SU-DHL-6 (cell line): ENCODE results near the gene PFN4.

ENCODE experiments used
- CTCF ChIP-seq: fragments of 200-600 bp; sonication (generic); IDR thresholded peaks from one replicate; pipeline ENCODE4 v1.5.1; 2017; ENCODE audit warnings: antibody characterized with exemption, mild to moderate bottlenecking, low read length, moderate library complexity; ENCODE audit not compliant: insufficient read depth, poor library complexity, severe bottlenecking
- EZH2phosphoT487 ChIP-seq: fragments of 200-600 bp; sonication (generic), shearing (Covaris generic); conservative IDR thresholded peaks from 2 replicates; pipeline ENCODE4 v1.6.1; 2018; ENCODE audit warnings: mild to moderate bottlenecking, antibody characterized with exemption, low read length, moderate library complexity, mixed read lengths

DNA sequence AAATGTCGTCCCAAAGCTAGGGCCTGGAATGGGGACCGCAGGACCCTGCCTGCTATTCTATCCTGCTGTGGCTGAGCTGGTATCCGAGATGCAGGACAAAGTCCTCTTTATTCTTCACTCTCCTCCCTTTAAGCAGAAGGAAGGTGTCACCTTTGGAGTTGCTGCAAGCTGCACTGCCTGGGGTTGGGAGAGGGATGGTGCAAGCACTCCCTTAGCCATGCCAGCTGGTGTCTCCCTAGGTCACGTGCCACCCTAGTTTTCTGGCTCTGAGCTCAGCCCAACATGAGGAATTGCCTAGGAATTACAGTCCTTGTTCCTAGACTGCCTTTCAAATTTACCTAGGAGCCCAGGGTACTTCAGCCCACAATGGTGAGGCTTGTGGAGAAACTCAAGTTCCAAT lies 30.3 kb upstream of the PFN4 start:
- TF ChIP-seq CTCF: no peak
- TF ChIP-seq EZH2phosphoT487: no peak
